SHP77 (cell line): ENCODE data around the gene CHI3L1.
A peak's percentile ranks its signal among the peaks of the same experiment; 100 is the strongest.
"Not testable (repeated sequence)": the region's sequence is repeated elsewhere in the genome, so short reads cannot be mapped to it uniquely, and the experiment has no call there.

ENCODE experiments used
- DNase-seq, 2 experiments: peaks; one replicate each; lab custom pipeline; 2025; lab: John Stamatoyannopoulos, UW

The CHI3L1 gene

GRCh38 chr1:203186446-203187303 is at the start of gene CHI3L1:
CHI3L1 (minus strand) TSS chr1:203186704; CDS start chr1:203186623, 81 bp downstream.
- DNase-seq = no peak

DNA sequence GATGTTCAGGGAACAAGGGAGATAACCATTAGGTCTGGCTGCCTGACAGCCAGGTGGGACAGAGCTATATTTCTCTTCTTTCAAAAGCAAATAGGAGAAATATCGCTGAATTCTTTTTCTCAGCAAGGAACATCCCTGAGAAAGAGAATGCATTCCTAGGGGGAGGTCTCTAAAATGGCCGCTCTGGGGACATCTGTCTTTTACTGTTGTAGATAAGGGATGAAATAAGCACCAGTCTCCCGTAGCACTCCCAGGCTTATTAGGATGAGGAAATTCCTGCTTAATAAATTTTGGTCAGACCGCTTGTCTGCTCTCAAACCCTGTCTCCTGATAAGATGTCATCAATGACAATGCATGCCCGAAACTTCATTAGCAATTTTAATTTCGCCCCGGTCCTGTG is 48.4 kb upstream of the CHI3L1 start:
- not testable (repeated sequence) for DNase-seq

DNA sequence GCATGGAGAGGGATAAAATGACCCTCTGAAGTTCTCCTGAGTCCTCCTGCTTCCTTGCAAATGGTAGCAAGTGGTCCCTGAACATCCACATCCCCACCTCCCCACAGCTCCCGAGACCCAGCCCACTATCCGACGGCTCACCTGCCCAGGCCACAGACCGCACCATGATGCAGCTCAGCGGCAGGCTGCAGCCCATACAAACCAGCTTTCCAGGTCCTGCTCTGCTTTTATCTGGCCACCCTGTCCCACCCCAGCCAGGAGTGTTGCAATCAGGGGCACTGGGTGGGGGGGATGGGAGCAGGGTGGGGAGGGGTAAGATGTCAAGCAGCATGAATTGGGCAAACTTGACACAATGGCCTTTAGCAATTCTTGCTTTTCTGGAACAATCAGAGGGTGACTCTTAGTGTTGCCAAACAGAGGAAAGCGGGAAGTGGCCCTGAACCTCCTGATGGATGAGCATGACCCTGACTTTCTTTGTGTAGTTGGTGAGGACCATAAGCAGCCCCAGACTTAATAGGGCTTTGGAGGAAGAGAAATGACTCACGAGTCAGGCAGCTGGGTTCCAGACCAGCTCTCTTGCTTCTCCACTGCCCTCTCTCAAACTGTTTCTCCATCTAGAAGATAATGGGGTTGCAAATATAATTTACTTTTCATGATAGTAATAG is 43.1 kb upstream of the CHI3L1 start, which contains the start of gene CHIT1:
Gene CHIT1 (minus strand): TSS at position 203 of the 665 bp plus-strand sequence. CDS start 37 bp downstream, at position 166.
- no peak for DNase-seq

DNA sequence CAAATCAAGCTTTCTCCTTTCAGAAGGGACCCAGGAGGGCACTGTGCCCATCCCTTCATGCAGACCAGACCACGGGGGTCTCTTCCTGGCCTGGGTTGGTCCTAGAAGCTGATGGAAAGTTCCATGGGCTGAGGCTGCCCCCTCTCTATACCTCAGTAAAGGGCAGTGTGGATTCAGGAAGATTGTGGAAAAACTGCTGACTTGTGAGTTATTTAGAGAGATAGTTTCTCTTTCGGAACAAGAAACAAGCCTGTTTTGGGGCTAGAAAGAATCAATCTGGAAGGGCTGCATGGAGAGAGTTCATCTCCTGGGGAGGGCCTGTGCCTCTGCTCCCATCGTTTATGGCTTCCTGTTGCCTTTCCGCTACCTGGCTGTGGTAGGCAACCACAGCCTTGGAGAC is 42.2 kb upstream of the CHI3L1 start:
- no peak for DNase-seq

DNA sequence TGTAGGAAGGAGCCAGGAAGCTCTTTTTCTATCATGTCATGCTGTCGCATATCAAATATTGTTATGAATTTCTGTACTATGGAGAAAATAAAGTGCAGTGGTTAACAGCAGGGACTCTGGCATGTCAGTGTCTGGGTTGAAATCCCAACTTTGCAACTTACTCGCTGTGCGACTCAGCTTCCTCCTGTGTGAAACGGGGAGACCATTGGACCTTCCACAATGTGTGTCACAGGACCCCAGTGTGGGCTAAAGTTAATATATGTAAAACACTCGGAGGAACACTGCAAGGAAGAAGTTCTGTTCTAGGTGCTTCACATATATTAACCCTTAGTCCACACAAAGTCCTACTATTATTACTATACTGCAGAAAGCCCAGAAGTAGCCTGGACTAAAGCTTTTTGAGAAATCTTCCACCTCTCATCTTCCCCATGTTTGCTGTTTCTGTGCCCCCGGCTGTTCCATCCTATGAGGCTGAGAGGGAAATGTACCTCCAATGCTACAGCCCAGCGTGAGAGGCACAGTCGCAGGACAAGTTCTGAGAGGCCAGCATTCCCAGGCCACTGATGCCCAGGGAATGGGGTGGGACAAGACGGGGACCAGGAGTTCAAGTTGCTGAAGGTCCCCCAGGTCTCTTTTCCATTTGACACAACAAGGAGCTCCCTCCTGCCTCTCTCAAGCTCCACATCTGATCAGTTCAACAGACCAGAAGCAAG is 41.0 kb upstream of the CHI3L1 start:
- no peak for DNase-seq

DNA sequence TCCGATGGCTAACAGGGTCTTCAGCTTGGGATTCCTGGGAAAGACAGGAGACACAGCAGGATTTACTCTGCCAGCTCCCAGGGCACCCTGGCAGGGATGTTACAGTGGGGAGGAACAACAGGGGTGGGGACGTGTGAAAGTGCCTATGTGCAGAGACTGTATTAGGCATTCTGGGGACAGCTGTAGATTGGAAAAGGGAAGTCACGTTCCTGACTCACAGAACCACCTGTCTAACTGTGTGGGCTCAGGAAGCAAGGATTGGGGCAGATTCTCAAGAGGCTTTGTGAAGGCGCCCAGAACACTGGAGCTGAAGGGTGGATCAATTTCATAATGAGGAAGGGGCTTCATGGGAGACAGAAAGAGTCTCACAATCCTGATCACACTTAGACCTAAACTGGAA is 38.6 kb upstream of the CHI3L1 start:
- DNase-seq = no peak

- no peak for DNase-seq
Observed at GRCh38 chr1:203223012-203223775, 36.7 kb upstream of the CHI3L1 start.

GRCh38 chr1:203219934-203220333 is 33.4 kb upstream of the CHI3L1 start:
- DNase-seq = no peak

GRCh38 chr1:203219171-203219570 is 32.7 kb upstream of the CHI3L1 start:
- DNase-seq = no peak

DNA sequence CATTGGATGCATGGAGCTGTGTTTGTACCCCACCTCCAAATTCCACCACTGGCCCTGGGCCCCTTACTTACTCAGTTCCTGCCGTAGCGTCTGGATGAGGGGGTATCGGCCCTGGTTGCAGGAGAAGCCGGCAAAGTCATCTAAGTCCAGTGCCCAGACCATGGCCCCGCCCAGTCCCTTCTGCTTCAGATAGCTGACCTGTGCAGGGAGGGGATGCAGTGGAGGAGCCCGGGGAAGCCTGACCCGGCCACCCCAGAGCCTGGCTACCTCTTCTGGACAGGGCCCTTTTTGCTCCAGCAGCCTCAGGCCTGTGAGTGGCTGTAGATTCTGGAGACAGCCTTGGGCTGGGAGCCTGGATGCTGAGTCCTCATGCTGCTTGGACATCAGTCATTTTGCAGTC is 31.2 kb upstream of the CHI3L1 start:
- no peak for DNase-seq

DNA sequence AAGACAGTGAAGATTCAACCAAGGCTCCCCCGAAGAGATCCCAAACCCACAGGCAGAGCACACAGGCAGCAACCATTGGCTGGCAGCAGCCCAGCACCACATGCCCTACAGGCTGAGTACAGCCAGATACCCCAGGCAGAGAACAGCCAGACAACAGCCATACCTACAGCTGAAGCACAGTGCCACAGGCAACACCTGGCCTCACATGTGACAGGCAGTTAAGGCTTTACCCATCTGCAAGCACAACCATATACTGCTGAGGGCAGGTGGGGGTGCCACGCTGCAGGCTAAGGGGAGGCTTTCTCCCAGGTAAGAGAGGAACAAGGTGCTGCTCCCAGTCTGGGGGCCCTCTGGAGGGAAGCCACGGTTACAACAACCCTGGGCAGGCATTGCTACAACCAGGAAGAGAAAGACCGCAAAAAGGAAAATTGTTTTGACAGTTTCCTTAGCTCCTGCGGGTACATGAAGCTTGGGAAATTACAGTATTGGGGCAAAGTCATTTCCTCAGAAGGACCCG is 30.7 kb upstream of the CHI3L1 start:
- no peak for DNase-seq

GRCh38 chr1:203216274-203217138 is 30.0 kb upstream of the CHI3L1 start:
- peak; percentile 40 to 52 for DNase-seq

DNA sequence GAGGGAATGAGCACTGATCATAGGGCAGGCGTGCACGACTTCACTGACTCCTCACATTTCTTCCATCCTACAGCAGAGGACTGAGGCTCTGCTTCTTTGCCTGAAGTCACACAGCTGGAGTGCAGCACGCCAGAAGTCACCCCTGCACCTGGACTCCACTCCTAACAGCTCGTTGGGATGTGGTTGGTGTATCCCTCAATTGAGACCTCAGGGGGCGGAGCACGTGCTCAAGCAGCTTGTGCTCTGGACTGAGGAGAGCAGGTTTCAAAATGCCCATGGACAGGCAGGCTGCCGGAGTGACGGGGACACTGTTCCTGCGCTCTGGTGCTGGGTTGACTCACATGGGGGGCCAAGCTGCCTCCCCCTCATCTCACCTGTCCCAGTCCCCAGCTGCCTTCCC is 29.1 kb upstream of the CHI3L1 start:
- no peak for DNase-seq

DNA sequence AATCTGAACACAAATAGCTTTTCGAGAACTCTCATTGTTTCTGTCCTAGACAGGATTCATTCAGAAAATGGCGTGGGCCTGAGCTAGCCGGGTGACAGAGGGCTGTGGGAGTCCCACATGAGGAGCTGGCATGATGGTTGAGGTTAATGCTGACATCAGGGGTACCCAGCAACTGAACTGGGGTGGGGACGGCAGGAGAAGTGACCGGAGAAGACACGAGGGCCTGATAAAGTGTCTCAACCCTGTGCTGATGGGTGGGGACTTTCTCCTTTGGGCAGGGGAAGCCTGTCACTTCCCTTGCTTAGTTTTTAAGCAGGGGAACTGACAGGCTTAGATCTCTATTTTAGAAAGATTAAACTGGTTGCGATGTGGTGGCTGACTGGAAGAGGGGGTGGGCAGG is 28.4 kb upstream of the CHI3L1 start:
- DNase-seq = no peak

- DNase-seq = no peak
Observed at GRCh38 chr1:203213126-203213525, 26.6 kb upstream of the CHI3L1 start.

- DNase-seq = no peak
Observed at GRCh38 chr1:203211812-203212211, 25.3 kb upstream of the CHI3L1 start.

- DNase-seq = no peak
Observed at GRCh38 chr1:203210988-203211387, 24.5 kb upstream of the CHI3L1 start.

- no peak for DNase-seq
Observed at GRCh38 chr1:203210350-203210749, 23.8 kb upstream of the CHI3L1 start.

GRCh38 chr1:203208181-203208580 is 21.7 kb upstream of the CHI3L1 start:
- no peak for DNase-seq

DNA sequence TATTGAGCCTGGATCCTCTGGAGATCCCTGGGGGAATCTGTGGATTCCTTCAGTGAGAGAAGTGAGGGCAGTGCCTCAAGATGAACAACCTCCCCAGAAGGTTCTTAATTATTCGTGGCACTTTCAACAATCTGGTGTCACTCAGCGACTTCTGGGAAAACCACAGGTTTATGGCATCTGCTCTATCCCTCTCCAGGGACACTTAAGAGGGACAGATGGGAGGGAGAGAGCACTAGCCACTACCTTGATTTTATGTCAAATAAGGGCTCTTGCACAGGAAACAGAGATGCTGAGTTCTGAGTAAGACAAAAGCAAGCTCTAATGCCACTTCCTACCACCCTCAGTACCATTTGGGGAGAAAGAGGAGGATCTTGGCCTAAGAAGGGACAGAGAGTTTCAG is 21.2 kb upstream of the CHI3L1 start:
- DNase-seq = no peak
